ENCODE measurements around the gene ZNF609. TPM values are rescaled to one million over a fixed set of nuclear protein-coding genes. Genes with fewer than 3 reads are reported as not detected.

ZNF609 gene
- total and polyA plus RNA-seq, 11 donors = 5.8 to 24.5 (median 15.3) TPM

GRCh38 chr15:64732156-64732860, 271.9 kb downstream of the ZNF609 start:
- DNase-seq (peak in 1 of 5 donors; percentile 6), ATAC-seq (peak in 1 of 4 donors; percentile 5)
- H3K4me1 ChIP-seq = peaks cover 0 to 22% (median 0%) of the 10 kb centered on the region in 12 donors
- intact Hi-C loops (cut with DNase I) = loop anchor here in 4 of 10 donors (5.0 kb wide), 3 partner anchors 80 to 175 kb away; no protein-coding TSS in a partner anchor
- peaks cover 0 to 31% (median 2%) of the 10 kb centered on the region in 9 donors for H3K36me3 ChIP-seq
- H3K27ac ChIP-seq = peak overlapping the region in 1 of 12 donors; percentile 33
- H3K27me3 ChIP-seq = no peaks in the 10 kb centered on the region
- H3K9me3 ChIP-seq = no peaks in the 10 kb centered on the region
- WGBS, 4 donors = 69 to 82% (median 80%) methylated on average over 6 to 7 of the region's 7 CpGs
- no peak overlapping the region for H3K4me3 ChIP-seq
- TF ChIP-seq POLR2A (IDR thresholded peaks at IDR 0.05) = no peak
- no peak for TF ChIP-seq CTCF (IDR thresholded peaks at IDR 0.05)

Other genes with a start within 250 kb of the ZNF609 start
- gene CSNK1G1, start 104.4 kb upstream of the ZNF609 start, total RNA-seq = 10 to 100 TPM in 2 of 9 donors, 1 to 10 TPM in 7; 3.9 to 15.0 (median 7.6) TPM
- gene CSNK1G1, start 104.4 kb upstream of the ZNF609 start, polyA plus RNA-seq = 1 to 10 TPM; 1.4 to 4.9 TPM
- 1 to 10 TPM in 1 of 9 donors, under 1 TPM in 4, not detected in 4; 0.14 to 4.8 (median 0.60) TPM for gene PCLAF, start 79.1 kb upstream of the ZNF609 start, total RNA-seq
- 1 to 10 TPM in 1 of 2 donors, not detected in 1; 1.3 TPM for gene PCLAF, start 79.1 kb upstream of the ZNF609 start, polyA plus RNA-seq
- 10 to 100 TPM in 8 of 9 donors, 1 to 10 TPM in 1; 5.9 to 22.7 (median 15.1) TPM for gene TRIP4, start 72.7 kb upstream of the ZNF609 start, total RNA-seq
- 10 to 100 TPM; 10.9 to 17.6 TPM for gene TRIP4, start 72.7 kb upstream of the ZNF609 start, polyA plus RNA-seq